HG03575 (cell line): Measurements from ENCODE around the gene S100A7A.
"Not testable (repeated sequence)": the region's sequence is repeated elsewhere in the genome, so short reads cannot be mapped to it uniquely, and the experiment has no call there.

Source experiments
- ATAC-seq: cut with Tn5 transposase; IDR thresholded peaks from one replicate; pipeline ENCODE4 v1.9.1; 2021; ENCODE audit not compliant: unreplicated experiment, insufficient number of reproducible peaks, low FRiP score; ENCODE audit errors: extremely low read depth

Gene S100A7A

GRCh38 chr1:153393926-153394325 is 22.4 kb upstream of the S100A7A start:
- no peak for ATAC-seq

GRCh38 chr1:153394391-153394790 is 21.9 kb upstream of the S100A7A start:
- ATAC-seq = no peak

GRCh38 chr1:153395136-153395685 is 21.1 kb upstream of the S100A7A start:
- ATAC-seq = no peak

GRCh38 chr1:153395776-153396175 is 20.5 kb upstream of the S100A7A start:
- ATAC-seq = no peak

- no peak for ATAC-seq
Observed at GRCh38 chr1:153396461-153396860, 19.9 kb upstream of the S100A7A start.

GRCh38 chr1:153397051-153397923 is 19.0 kb upstream of the S100A7A start:
- no peak for ATAC-seq

- no peak for ATAC-seq
Observed at GRCh38 chr1:153397924-153398651, 18.2 kb upstream of the S100A7A start.

- no peak for ATAC-seq
Observed at GRCh38 chr1:153399401-153400055, 16.8 kb upstream of the S100A7A start.

GRCh38 chr1:153400244-153400643 is 16.1 kb upstream of the S100A7A start:
- ATAC-seq = no peak

- ATAC-seq = no peak
Observed at GRCh38 chr1:153401461-153401860, 14.9 kb upstream of the S100A7A start.

- no peak for ATAC-seq
Observed at GRCh38 chr1:153402226-153402625, 14.1 kb upstream of the S100A7A start.

- no peak for ATAC-seq
Observed at GRCh38 chr1:153403421-153404085, 12.8 kb upstream of the S100A7A start.

- ATAC-seq = no peak
Observed at GRCh38 chr1:153404086-153404635, 12.2 kb upstream of the S100A7A start.

GRCh38 chr1:153404768-153405167 is 11.6 kb upstream of the S100A7A start:
- ATAC-seq = no peak

- not testable (repeated sequence) for ATAC-seq
Observed at GRCh38 chr1:153405825-153406599, 10.3 kb upstream of the S100A7A start.

GRCh38 chr1:153407274-153407673 is 9.0 kb upstream of the S100A7A start:
- ATAC-seq = not testable (repeated sequence)

GRCh38 chr1:153413961-153414360 is 2.4 kb upstream of the S100A7A start:
- not testable (repeated sequence) for ATAC-seq
